Right ventricle myocardium inferior (tissue), 1 donor: ENCODE data around the gene HSPB3. TPM values are rescaled to one million over a fixed set of nuclear protein-coding genes. Genes with fewer than 3 reads are reported as not detected.
A peak's percentile ranks its signal among the peaks of the same experiment; 100 is the strongest.

ENCODE experiments used
- ATAC-seq: fragments of 200-7000 bp; cut with Tn5 transposase; one replicate; pipeline ENCODE4 v1.9.1; 2020; ENCODE audit warnings: mild to moderate bottlenecking, moderate library complexity
- DNase-seq: peaks from one replicate; pipeline ENCODE4 v3.0.0; 2021; ENCODE audit errors: missing footprints
- intact Hi-C: fragments of 100-400 bp; cut with DNase I; formaldehyde crosslinking; loops from one replicate; pipeline ENCODE4 v1.11.0; 2022
- total RNA-seq: library from RNA; stranded (reverse); fragmentation: NEBNext Ultra II Directional; extraction: Animal tissue kit (Norgen Biotek cat#: 25700); gene quantifications from one replicate; pipeline ENCODE4 v1.2.1, GENCODE V29; 2021
- donor health status: DM: no; HTN: yes; CAD: no; lungs with severe emphysema.

Gene HSPB3
- total RNA-seq, 1 donor from 2014 or later, result 549 TPM

- intact Hi-C loops, result loop anchor here (5.0 kb wide), 1 partner anchor 179 kb away; the partner anchor contains the start of gene ARL15
- DNase-seq, result no peak
- no peak for ATAC-seq
These were observed 35.8 kb downstream of the HSPB3 start for GRCh38 chr5:54491326-54491725.

- peak; percentile 18 for ATAC-seq
- no peak for DNase-seq
- intact Hi-C loops, result loop anchor here (5.0 kb wide), 1 partner anchor 180 kb away; the partner anchor contains the start of gene ARL15
These were observed 36.7 kb downstream of the HSPB3 start for GRCh38 chr5:54492178-54492577.

GRCh38 chr5:54495027-54495426, 39.5 kb downstream of the HSPB3 start:
- intact Hi-C loops, result no loop called here
- ATAC-seq (no peak), DNase-seq (no peak)

Other genes starting within 250 kb of the HSPB3 start
- gene ARL15, start 145.1 kb upstream of the HSPB3 start, total RNA-seq, result 23.7 TPM
- gene SNX18, start 62.1 kb downstream of the HSPB3 start, total RNA-seq, result 25.2 TPM